Hematopoietic multipotent progenitor cell treated with erythropoietin and hydrocortisone succinate and interleukin-3 and kit ligand, for 15 days (in vitro differentiated cells): ENCODE measurements around the gene IQCH.

Experiments
- DNase-seq: peaks from one replicate; pipeline ENCODE4 v3.0.0-alpha.2; 2015; ENCODE audit warnings: low spot score

Gene IQCH

GRCh38 chr15:67300266-67301025, 45.9 kb downstream of the IQCH start:
- DNase-seq = no peak

- DNase-seq = peak; percentile 15
These were observed 49.1 kb downstream of the IQCH start for GRCh38 chr15:67303490-67304363.

GRCh38 chr15:67304778-67305177, 50.2 kb downstream of the IQCH start:
- DNase-seq = no peak

- DNase-seq = no peak
These were observed 50.9 kb downstream of the IQCH start for GRCh38 chr15:67305506-67305905.

- DNase-seq = no peak
These were observed 52.6 kb downstream of the IQCH start for GRCh38 chr15:67307156-67307555.

- DNase-seq = no peak
These were observed 53.5 kb downstream of the IQCH start for GRCh38 chr15:67307889-67308597.

- no peak for DNase-seq
These were observed 57.1 kb downstream of the IQCH start for GRCh38 chr15:67311731-67312130.

- DNase-seq = no peak
These were observed 65.4 kb downstream of the IQCH start for GRCh38 chr15:67319961-67320360.

- DNase-seq = no peak
These were observed 66.8 kb downstream of the IQCH start for GRCh38 chr15:67321352-67321751.

GRCh38 chr15:67322481-67322880, 67.9 kb downstream of the IQCH start:
- DNase-seq = no peak

GRCh38 chr15:67327312-67327711, 72.7 kb downstream of the IQCH start:
- DNase-seq = no peak

GRCh38 chr15:67327737-67328136, 73.2 kb downstream of the IQCH start:
- no peak for DNase-seq

GRCh38 chr15:67329984-67330733, 75.6 kb downstream of the IQCH start:
- DNase-seq = no peak

- DNase-seq = no peak
These were observed 77.1 kb downstream of the IQCH start for GRCh38 chr15:67331676-67332075.

GRCh38 chr15:67335026-67335425, 80.4 kb downstream of the IQCH start:
- no peak for DNase-seq

GRCh38 chr15:67335534-67336222, 81.1 kb downstream of the IQCH start:
- DNase-seq = no peak

- no peak for DNase-seq
These were observed 86.0 kb downstream of the IQCH start for GRCh38 chr15:67340630-67341029.

- DNase-seq = no peak
These were observed 87.0 kb downstream of the IQCH start for GRCh38 chr15:67341539-67341938.

GRCh38 chr15:67343206-67343605, 88.6 kb downstream of the IQCH start:
- DNase-seq = no peak

- DNase-seq = no peak
These were observed 95.0 kb downstream of the IQCH start for GRCh38 chr15:67349634-67350033.

GRCh38 chr15:67350042-67350441, 95.5 kb downstream of the IQCH start:
- DNase-seq = no peak
